IMR-90 (cell line): ENCODE results near the gene AGBL3. TPM values are rescaled to one million over a fixed set of nuclear protein-coding genes. Genes with fewer than 3 reads are reported as not detected.

Experiments
- ATAC-seq: fragments of 200-7000 bp; cut with Tn5 transposase; 2 replicates; pipeline ENCODE4 v1.9.1; 2020; ENCODE audit warnings: low read depth, mild to moderate bottlenecking, moderate library complexity
- BruUV-seq: library from RNA; stranded (reverse); fragments of 400-500 nt; replicated peaks from 2 replicates; lab custom pipeline; 2021; lab: Mats Ljungman, UMichigan
- CTCF ChIA-PET: fragments of 300-600 bp; formaldehyde crosslinking; extraction: SDS; loops from one replicate; lab custom pipeline; 2021; ENCODE audit warnings: antibody characterized with exemption; lab: Yijun Ruan, JAX
- POLR2A ChIA-PET: fragments of 300-600 bp; sonication (Branson Sonifier 250); formaldehyde crosslinking; loops from one replicate; lab custom pipeline; 2022; ENCODE audit warnings: antibody characterized with exemption; ENCODE audit not compliant: unreplicated experiment; lab: Charles Lee
- DNase-seq: peaks from one replicate; pipeline ENCODE4 v3.0.0; 2013
- H2AFZ ChIP-seq: replicated peaks from 2 replicates; pipeline ENCODE3; 2013; ENCODE audit warnings: low read length, mild to moderate bottlenecking; ENCODE audit not compliant: poor library complexity
- H2AK5ac ChIP-seq: 2 replicates; pipeline ENCODE4 v1.6.1; 2013; ENCODE audit warnings: low read depth, low read length, inconsistent platforms
- H2AK9ac ChIP-seq: replicated peaks from 2 replicates; pipeline ENCODE3; 2013; ENCODE audit warnings: mild to moderate bottlenecking, low read depth, low read length, moderate library complexity; ENCODE audit not compliant: poor library complexity
- H2BK120ac ChIP-seq: 2 replicates; pipeline ENCODE4 v1.6.1; 2013; ENCODE audit warnings: low read depth, low read length, inconsistent platforms
- H2BK15ac ChIP-seq: 3 replicates; pipeline ENCODE4 v1.6.1; 2013; ENCODE audit warnings: low read depth, low read length, inconsistent platforms
- H2BK20ac ChIP-seq: 2 replicates; pipeline ENCODE4 v1.6.1; 2013; ENCODE audit warnings: low read depth, mild to moderate bottlenecking, inconsistent platforms, low read length, moderate library complexity
- H2BK5ac ChIP-seq: 2 replicates; pipeline ENCODE4 v1.6.1; 2013; ENCODE audit warnings: mild to moderate bottlenecking, low read depth, low read length, inconsistent platforms; ENCODE audit not compliant: poor library complexity, severe bottlenecking
- H3K14ac ChIP-seq: replicated peaks from 2 replicates; pipeline ENCODE4 v1.6.1; 2013; ENCODE audit warnings: low read depth, low read length, inconsistent platforms
- H3K18ac ChIP-seq: 2 replicates; pipeline ENCODE4 v1.6.1; 2013; ENCODE audit warnings: low read depth, low read length, control low read depth
- H3K23ac ChIP-seq: 2 replicates; pipeline ENCODE4 v1.6.1; 2013; ENCODE audit warnings: low read depth, low read length, inconsistent platforms
- H3K27ac ChIP-seq: 2 replicates; pipeline ENCODE4 v1.5.1; 2013; ENCODE audit warnings: mild to moderate bottlenecking, control low read depth, low read length; ENCODE audit not compliant: insufficient read depth
- H3K27me3 ChIP-seq: 2 replicates; pipeline ENCODE4 v1.6.1; 2013; ENCODE audit warnings: low read length; ENCODE audit not compliant: control insufficient read depth, insufficient read depth
- H3K36me3 ChIP-seq: 2 replicates; pipeline ENCODE4 v1.6.1; 2013; ENCODE audit warnings: low read length, mixed read lengths; ENCODE audit not compliant: control insufficient read depth, insufficient read depth
- H3K4ac ChIP-seq: 2 replicates; pipeline ENCODE4 v1.6.1; 2013; ENCODE audit warnings: low read depth, low read length, inconsistent platforms
- H3K4me1 ChIP-seq: 2 replicates; pipeline ENCODE4 v1.6.1; 2013; ENCODE audit warnings: low read length, mixed read lengths; ENCODE audit not compliant: control insufficient read depth, insufficient read depth
- H3K4me2 ChIP-seq: 2 replicates; pipeline ENCODE4 v1.6.1; 2013; ENCODE audit warnings: low read depth, mild to moderate bottlenecking, control low read depth, low read length, moderate library complexity
- H3K4me3 ChIP-seq: 2 replicates; pipeline ENCODE4 v1.5.1; 2013; ENCODE audit warnings: low read depth, mild to moderate bottlenecking, control low read depth, low read length, moderate library complexity; ENCODE audit not compliant: insufficient read depth
- H3K56ac ChIP-seq: 2 replicates; pipeline ENCODE4 v1.6.1; 2013; ENCODE audit warnings: low read length, inconsistent platforms; ENCODE audit not compliant: insufficient read depth; ENCODE audit errors: extremely low read depth
- H3K79me1 ChIP-seq, 2 experiments: 2 replicates each; pipeline ENCODE4 v1.6.1; 2013; ENCODE audit warnings: low read length in 2 of 2, inconsistent platforms in 1 of 2, low read depth in 1 of 2
- H3K9ac ChIP-seq: 2 replicates; pipeline ENCODE4 v1.6.1; 2013; ENCODE audit warnings: low read depth, low read length, control low read depth
- H3K9me1 ChIP-seq: 2 replicates; pipeline ENCODE4 v1.6.1; 2013; ENCODE audit warnings: low read length, inconsistent platforms; ENCODE audit not compliant: insufficient read depth
- H3K9me3 ChIP-seq: 2 replicates; pipeline ENCODE4 v1.6.1; 2013; ENCODE audit warnings: low read length; ENCODE audit not compliant: control insufficient read depth, insufficient read depth
- H4K20me1 ChIP-seq: 2 replicates; pipeline ENCODE4 v1.6.1; 2013; ENCODE audit warnings: low read length, inconsistent platforms; ENCODE audit not compliant: insufficient read depth
- H4K5ac ChIP-seq: 2 replicates; pipeline ENCODE4 v1.6.1; 2013; ENCODE audit warnings: mild to moderate bottlenecking, low read depth, low read length, control low read depth
- H4K8ac ChIP-seq, 2 experiments: 2 replicates each; pipeline ENCODE4 v1.6.1; 2013; ENCODE audit warnings: low read depth in 2 of 2, low read length in 2 of 2, control low read depth in 1 of 2, inconsistent platforms in 1 of 2
- H4K91ac ChIP-seq: 2 replicates; pipeline ENCODE4 v1.6.1; 2013; ENCODE audit warnings: low read depth, low read length, inconsistent platforms; ENCODE audit not compliant: insufficient read depth
- BHLHE40 ChIP-seq: fragments of 150-350 bp; IDR thresholded peaks from 2 replicates; pipeline ENCODE4 v1.6.1; 2016; ENCODE audit warnings: mild to moderate bottlenecking, low read depth, low read length
- CEBPB ChIP-seq: IDR thresholded peaks from 2 replicates; pipeline ENCODE4 v1.6.1; 2012; ENCODE audit warnings: low read depth, low read length, improper control_type of control experiment
- CHD1 ChIP-seq: IDR thresholded peaks from 2 replicates; pipeline ENCODE4 v1.6.1; 2012; ENCODE audit warnings: low read depth, low read length, improper control_type of control experiment
- CTCF ChIP-seq: conservative IDR thresholded peaks from 2 replicates; pipeline ENCODE4 v1.5.1; 2012; ENCODE audit warnings: mild to moderate bottlenecking, low read depth, low read length, improper control_type of control experiment
- ELK1 ChIP-seq: fragments of 150-350 bp; IDR thresholded peaks from 2 replicates; pipeline ENCODE4 v1.6.1; 2016; ENCODE audit warnings: low read depth, mild to moderate bottlenecking, low read length, moderate library complexity, borderline replicate concordance
- FOS ChIP-seq: fragments of 150-350 bp; IDR thresholded peaks from 2 replicates; pipeline ENCODE4 v1.6.1; 2016; ENCODE audit warnings: low read depth, low read length
- MAFK ChIP-seq: IDR thresholded peaks from 2 replicates; pipeline ENCODE4 v1.6.1; 2012; ENCODE audit warnings: low read depth, low read length, improper control_type of control experiment
- MAZ ChIP-seq: IDR thresholded peaks from 2 replicates; pipeline ENCODE4 v1.6.1; 2012; ENCODE audit warnings: low read depth, mild to moderate bottlenecking, low read length, improper control_type of control experiment, moderate library complexity, borderline replicate concordance
- MXI1 ChIP-seq: IDR thresholded peaks from 2 replicates; pipeline ENCODE4 v1.6.1; 2012; ENCODE audit warnings: low read depth, mild to moderate bottlenecking, low read length, moderate library complexity, borderline replicate concordance
- NFE2L2 ChIP-seq: fragments of 150-350 bp; IDR thresholded peaks from 2 replicates; pipeline ENCODE4 v1.6.1; 2016; ENCODE audit warnings: low read depth, mild to moderate bottlenecking, low read length
- POLR2A ChIP-seq: IDR thresholded peaks from 2 replicates; pipeline ENCODE4 v1.6.1; 2012; ENCODE audit warnings: mild to moderate bottlenecking, low read depth, low read length
- RAD21 ChIP-seq: IDR thresholded peaks from 2 replicates; pipeline ENCODE4 v1.6.1; 2012; ENCODE audit warnings: low read length, improper control_type of control experiment
- RCOR1 ChIP-seq: IDR thresholded peaks from 2 replicates; pipeline ENCODE4 v1.6.1; 2012; ENCODE audit warnings: mild to moderate bottlenecking, low read length, improper control_type of control experiment; ENCODE audit not compliant: insufficient replicate concordance
- SMC3 ChIP-seq: fragments of 150-350 bp; IDR thresholded peaks from 2 replicates; pipeline ENCODE4 v1.6.1; 2016; ENCODE audit warnings: low read depth, mild to moderate bottlenecking, antibody characterized with exemption, low read length, moderate library complexity
- USF2 ChIP-seq: fragments of 150-350 bp; IDR thresholded peaks from 2 replicates; pipeline ENCODE4 v1.6.1; 2017; ENCODE audit warnings: mild to moderate bottlenecking, antibody characterized with exemption, low read length, low read depth
- WGBS, 2 experiments: methylation state at CpG; one replicate each; pipeline versions ENCODE4 v1.1.5 to v1.1.7; 2013; ENCODE audit warnings: missing lambda C conversion rate in 2 of 2; ENCODE audit not compliant: insufficient read length in 1 of 2; ENCODE audit errors: extremely low coverage in 2 of 2; 5-methylcytosine and 5-hydroxymethylcytosine counted together
- dilution Hi-C: fragments of 300-500 bp; cut with HindIII; formaldehyde crosslinking; loops from one replicate; pipeline ENCODE4 v1.14.3; 2018; ENCODE audit warnings: low sequenced_read_pairs; ENCODE audit not compliant: unreplicated experiment
- in situ Hi-C: fragments of 300-500 bp; cut with MboI; formaldehyde crosslinking; loops from 3 replicates; pipeline ENCODE4 v1.14.3; 2019; ENCODE audit warnings: low sequenced_read_pairs, inconsistent platforms, mixed read lengths
- intact Hi-C: fragments of 100-400 bp; cut with micrococcal nuclease; formaldehyde crosslinking; loops from 2 replicates; pipeline ENCODE4 v1.10.0; 2022
- polyA plus RNA-seq, 3 experiments: library from polyadenylated mRNA; depleted of rRNA; stranded (reverse); fragments of >200 nt; gene quantifications; 2 replicates each; pipeline ENCODE4 v1.2.3, GENCODE V29; 2012; ENCODE audit warnings: low replicate concordance in 1 of 3
- total RNA-seq: library from RNA; depleted of rRNA; stranded (reverse); fragments of >200 nt; gene quantifications from 2 replicates; pipeline ENCODE4 v1.2.3, GENCODE V29; 2012

The AGBL3 gene
- total and polyA plus RNA-seq, 2 of the 4 experiments (the other 2 are of a cell fraction) = 0.18 to 0.65 TPM

DNA sequence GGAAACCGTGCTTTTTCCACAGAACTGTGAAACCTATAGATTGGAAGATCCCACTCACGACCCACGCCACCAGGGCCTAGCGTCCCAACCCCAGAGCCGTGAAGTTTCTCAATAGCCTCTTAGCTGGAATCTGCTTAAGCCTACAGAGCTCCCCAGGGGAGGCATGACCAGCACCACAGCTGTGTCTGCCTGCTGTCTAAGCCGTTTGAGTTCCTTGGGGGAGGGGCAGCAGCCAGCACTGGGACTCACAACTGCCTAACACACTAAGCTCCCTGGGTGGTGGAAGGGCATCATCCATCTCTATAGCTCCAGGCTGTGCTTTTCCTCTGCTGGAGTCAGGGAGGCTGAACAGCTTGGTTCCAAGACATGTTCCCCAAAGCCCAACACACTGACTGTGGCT, 135.6 kb downstream of the AGBL3 start:
- no peak overlapping the region for H2BK120ac ChIP-seq
- H4K91ac ChIP-seq = no peak overlapping the region
- H3K23ac ChIP-seq = no peak overlapping the region
- no peak overlapping the region for H3K4ac ChIP-seq
- H3K18ac ChIP-seq = no peak overlapping the region
- dilution Hi-C loops = no loop called here
- POLR2A ChIA-PET = no interaction called here
- DNase-seq = no peak
- no peak overlapping the region for H3K9ac ChIP-seq
- intact Hi-C loops = no loop called here
- 71% methylated on average over 3 of the region's 6 CpGs; no CpG with 5 or more reads in 1 of the 2 experiments for WGBS, 2 experiments
- no peaks in the 10 kb centered on the region for H4K20me1 ChIP-seq
- no peak overlapping the region for H2BK20ac ChIP-seq
- no peak overlapping the region for H3K4me3 ChIP-seq
- in situ Hi-C loops = no loop called here
- no peak overlapping the region for H2BK5ac ChIP-seq
- no peaks in the 10 kb centered on the region for H3K4me1 ChIP-seq
- H3K27me3 ChIP-seq = no peaks in the 10 kb centered on the region
- H3K27ac ChIP-seq = no peak overlapping the region
- CTCF ChIA-PET = no interaction called here
- no peaks in the 10 kb centered on the region for H3K79me1 ChIP-seq
- TF ChIP-seq CEBPB (no peak), ELK1 (no peak), RCOR1 (no peak), CHD1 (no peak), BHLHE40 (no peak), MXI1 (no peak), POLR2A (no peak), RAD21 (no peak), NFE2L2 (no peak), CTCF (no peak), MAFK (no peak), FOS (no peak), SMC3 (no peak), MAZ (no peak), USF2 (no peak)
- BruUV-seq = no TSS peak
- no peak overlapping the region for H2BK15ac ChIP-seq
- H3K56ac ChIP-seq = no peak overlapping the region
- no peak for ATAC-seq
- no peak overlapping the region for H4K5ac ChIP-seq
- H3K9me1 ChIP-seq = no peaks in the 10 kb centered on the region
- no peak overlapping the region for H2AK5ac ChIP-seq
- no peaks in the 10 kb centered on the region for H3K9me3 ChIP-seq
- H3K14ac ChIP-seq = no peak overlapping the region
- H3K4me2 ChIP-seq = no peak overlapping the region
- H4K8ac ChIP-seq = no peak overlapping the region
- H2AK9ac ChIP-seq = no peak overlapping the region
- no peak overlapping the region for H2AFZ ChIP-seq
- no peaks in the 10 kb centered on the region for H3K36me3 ChIP-seq
